ENCODE results near the gene LIMS2.

The LIMS2 gene

DNA sequence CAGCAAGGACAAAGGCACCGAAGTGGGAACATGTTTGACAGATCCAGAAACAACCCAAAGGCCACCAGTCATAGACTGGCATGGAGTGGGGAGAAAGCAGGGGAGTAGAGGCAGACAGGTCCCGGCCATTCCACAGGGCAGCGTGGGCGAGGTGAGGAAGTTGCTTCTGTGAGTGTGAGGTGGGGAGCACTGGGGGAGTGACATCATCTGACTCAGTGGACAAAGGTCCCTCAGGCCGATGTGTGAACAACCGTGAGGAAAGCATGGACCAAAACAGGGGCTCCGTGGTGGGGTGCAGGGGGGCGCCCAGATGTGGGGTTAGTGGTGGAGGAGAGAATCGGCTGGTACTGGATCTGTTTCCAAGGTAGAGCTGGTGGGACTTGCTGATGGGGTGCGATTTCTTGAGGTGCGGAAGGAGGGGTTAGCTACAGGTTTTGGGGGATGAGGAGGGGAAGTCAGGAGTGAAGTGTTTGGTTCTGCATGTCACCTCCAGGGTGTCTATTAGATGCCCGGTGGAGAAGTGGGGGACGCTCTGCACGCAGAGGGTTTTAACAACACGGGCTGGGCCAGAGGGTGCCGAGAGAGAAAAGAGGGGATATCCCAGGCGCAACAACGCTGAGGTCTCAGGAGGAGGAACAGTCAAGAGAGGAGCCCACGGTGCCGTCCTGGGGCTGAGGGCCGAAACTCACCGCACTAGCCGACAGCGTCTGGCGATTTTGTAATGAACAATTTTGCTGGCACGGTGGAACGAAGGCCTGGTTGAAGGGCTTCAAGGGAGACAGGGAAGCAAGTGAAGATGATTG, 23.4 kb upstream of the LIMS2 start:
- Histone ChIP-seq H3K36me3 (ENCODE audit: insufficient read depth, low read length) (peaks cover 5% of the 10 kb centered on the region), H3K9me3 (ENCODE audit: low read length) (no peaks in the 10 kb centered on the region), H3K27ac (ENCODE audit: low read depth, low read length) (no peak overlapping the region)

DNA sequence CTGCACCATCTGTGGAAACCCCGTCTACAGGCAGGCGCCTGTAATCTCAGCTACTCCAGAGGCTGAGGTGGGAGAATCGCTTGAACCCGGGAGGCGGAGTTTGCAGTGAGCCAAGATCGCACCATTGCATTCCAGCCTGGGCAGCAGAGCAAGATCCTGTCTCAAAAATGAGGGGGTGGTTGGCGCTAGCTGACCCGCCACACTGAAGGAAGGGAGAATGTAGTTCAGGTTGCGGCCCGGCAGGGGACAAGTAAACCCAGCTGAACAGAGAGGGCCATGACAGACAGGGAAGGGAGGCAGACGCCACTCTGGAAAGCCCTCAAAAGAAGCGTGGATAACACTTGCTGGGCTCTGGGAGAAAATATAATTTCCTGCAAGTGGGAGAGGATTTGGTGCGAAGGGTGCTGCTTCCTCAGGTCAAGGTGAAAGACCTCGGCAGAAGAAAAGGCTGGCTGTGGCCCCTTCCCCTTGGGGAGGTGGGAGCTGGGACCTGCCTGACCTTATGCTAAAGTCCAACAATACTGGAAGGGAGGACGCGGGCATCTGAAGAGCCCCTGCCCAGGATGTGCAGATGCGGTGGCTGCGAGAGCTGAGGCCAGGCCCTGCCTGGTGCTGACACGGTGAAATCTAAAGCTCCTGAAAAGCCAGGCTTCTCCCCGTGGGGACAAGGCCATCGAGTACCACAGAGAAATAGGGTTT, 22.3 kb upstream of the LIMS2 start:
- H3K27me3 ChIP-seq (ENCODE audit: control insufficient read depth in 1 of 2, insufficient read depth in 2 of 2, low read length in 2 of 2), result no peaks in the 10 kb centered on the region
- H3K27ac ChIP-seq (ENCODE audit: low read depth, low read length), result no peak overlapping the region
- no peaks in the 10 kb centered on the region for H3K36me3 ChIP-seq (ENCODE audit: insufficient read depth, low read length)
- peaks cover 14% of the 10 kb centered on the region for H3K4me1 ChIP-seq (ENCODE audit: insufficient read depth, low read length)
- H3K4me3 ChIP-seq (ENCODE audit: low read depth in 1 of 2, low read length in 2 of 2), result no peak overlapping the region
- no peaks in the 10 kb centered on the region for H3K9me3 ChIP-seq (ENCODE audit: low read length)
- H3K9ac ChIP-seq (ENCODE audit: low read length), result no peak overlapping the region

More for the DNA sequence above, 23.4 kb upstream of the LIMS2 start:
- no peak overlapping the region for H3K9ac ChIP-seq (ENCODE audit: low read length)
- H3K4me1 ChIP-seq (ENCODE audit: insufficient read depth, low read length), result peaks cover 25% of the 10 kb centered on the region
- H3K27me3 ChIP-seq (ENCODE audit: control insufficient read depth in 1 of 2, insufficient read depth in 2 of 2, low read length in 2 of 2), result no peaks in the 10 kb centered on the region
- no peak overlapping the region for H3K4me3 ChIP-seq (ENCODE audit: low read depth in 1 of 2, low read length in 2 of 2)

DNA sequence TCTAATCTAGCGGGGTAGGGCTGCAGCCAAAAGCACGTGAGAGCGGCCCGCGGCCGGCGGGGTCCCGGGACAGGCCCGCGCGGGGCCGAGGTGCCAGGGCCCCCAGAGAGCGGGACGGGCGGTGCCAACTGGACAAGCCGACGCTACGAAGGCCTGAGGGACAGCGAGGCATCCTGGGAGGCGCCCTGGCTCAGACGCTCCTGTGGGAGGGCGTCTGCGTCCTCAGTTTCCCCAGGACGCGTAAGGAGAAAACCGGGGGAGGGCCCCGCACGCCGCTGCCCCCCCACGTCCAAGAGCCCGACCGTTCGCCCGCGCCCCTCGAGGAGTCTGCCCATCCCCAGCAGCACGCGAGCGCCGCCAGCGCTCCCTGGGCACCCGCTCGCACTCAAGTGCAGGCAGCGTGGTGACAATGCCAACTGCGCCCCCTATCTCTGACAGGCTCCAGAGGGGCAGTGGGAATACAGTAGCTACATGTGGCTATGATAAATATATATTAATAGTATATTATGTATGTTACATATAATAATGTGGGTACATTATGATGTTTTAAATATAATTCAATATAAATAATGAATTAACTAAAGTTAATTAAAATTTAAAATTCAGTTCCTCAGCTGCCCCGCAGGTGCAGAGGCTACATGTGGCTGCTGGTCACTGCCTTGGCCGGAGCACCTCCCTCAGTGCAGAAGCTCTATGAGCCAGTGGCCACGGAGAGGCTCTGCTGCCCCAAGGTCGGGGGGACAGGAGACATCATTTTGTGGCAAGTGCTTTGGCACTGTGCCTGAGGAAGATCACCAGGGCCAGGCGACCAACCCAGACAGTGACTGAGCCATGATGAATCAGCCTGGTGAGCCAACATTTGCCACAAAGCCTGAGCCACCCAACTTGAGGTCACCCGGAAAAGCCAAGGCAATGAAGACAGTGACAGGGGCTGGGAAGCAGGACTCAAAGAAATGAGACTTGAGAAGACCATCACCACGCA, 20.5 kb upstream of the LIMS2 start:
- Histone ChIP-seq H3K9me3 (ENCODE audit: low read length) (no peaks in the 10 kb centered on the region), H3K36me3 (ENCODE audit: insufficient read depth, low read length) (no peaks in the 10 kb centered on the region), H3K4me3 (ENCODE audit: low read depth in 1 of 2, low read length in 2 of 2) (peak overlapping the region; percentile 35 to 38), H3K9ac (ENCODE audit: low read length) (peak overlapping the region; percentile 49), H3K27ac (ENCODE audit: low read depth, low read length) (no peak overlapping the region), H3K27me3 (ENCODE audit: control insufficient read depth in 1 of 2, insufficient read depth in 2 of 2, low read length in 2 of 2) (no peaks in the 10 kb centered on the region), H3K4me1 (ENCODE audit: insufficient read depth, low read length) (peaks cover 6% of the 10 kb centered on the region)

DNA sequence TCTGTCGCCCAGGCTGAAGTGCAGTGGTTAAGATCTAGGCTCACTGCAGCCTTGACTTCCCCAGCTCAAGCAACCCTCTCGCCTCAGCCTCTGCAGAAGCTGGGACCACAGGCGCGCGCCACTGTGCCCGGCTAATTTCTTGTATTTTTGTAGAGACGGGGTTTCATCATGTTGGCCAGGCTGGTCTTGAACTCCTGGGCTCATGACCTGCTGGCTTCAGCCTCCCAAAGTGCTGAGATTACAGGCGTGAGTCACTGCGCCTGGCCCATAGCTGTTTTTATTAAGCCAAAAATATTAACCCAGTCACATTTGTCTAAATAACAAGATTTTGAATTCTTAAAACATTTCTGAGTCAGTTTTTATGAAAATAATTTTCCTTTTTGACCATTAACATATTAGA, 19.7 kb upstream of the LIMS2 start:
- no peaks in the 10 kb centered on the region for H3K4me1 ChIP-seq (ENCODE audit: insufficient read depth, low read length)
- H3K9me3 ChIP-seq (ENCODE audit: low read length), result no peaks in the 10 kb centered on the region
- no peak overlapping the region for H3K27ac ChIP-seq (ENCODE audit: low read depth, low read length)
- peak overlapping the region; percentile 49 for H3K9ac ChIP-seq (ENCODE audit: low read length)
- H3K27me3 ChIP-seq (ENCODE audit: control insufficient read depth in 1 of 2, insufficient read depth in 2 of 2, low read length in 2 of 2), result no peaks in the 10 kb centered on the region
- H3K4me3 ChIP-seq (ENCODE audit: low read depth in 1 of 2, low read length in 2 of 2), result no peak overlapping the region
- H3K36me3 ChIP-seq (ENCODE audit: insufficient read depth, low read length), result no peaks in the 10 kb centered on the region

DNA sequence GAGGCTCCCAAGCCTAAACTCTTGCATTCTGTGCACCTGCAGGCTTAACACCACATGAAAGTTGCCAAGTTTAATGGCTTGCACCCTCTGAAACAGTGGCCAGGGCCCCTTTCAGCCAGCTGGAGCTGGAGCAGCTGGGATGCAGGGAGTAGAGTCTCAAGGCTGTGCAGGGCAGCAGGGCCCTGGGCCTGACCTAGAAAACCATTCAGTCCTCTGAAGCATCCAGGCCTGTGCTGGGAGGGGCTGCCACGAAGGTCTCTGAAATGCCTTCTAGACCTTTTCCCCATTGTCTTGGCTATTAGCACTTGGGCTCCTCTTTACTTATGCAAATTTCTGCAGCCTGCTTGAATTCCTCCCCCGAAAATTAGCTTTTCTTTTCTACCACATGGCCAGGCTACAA, 15.4 kb upstream of the LIMS2 start:
- Histone ChIP-seq H3K27ac (ENCODE audit: low read depth, low read length) (no peak overlapping the region), H3K36me3 (ENCODE audit: insufficient read depth, low read length) (no peaks in the 10 kb centered on the region), H3K4me3 (ENCODE audit: low read depth in 1 of 2, low read length in 2 of 2) (no peak overlapping the region)

DNA sequence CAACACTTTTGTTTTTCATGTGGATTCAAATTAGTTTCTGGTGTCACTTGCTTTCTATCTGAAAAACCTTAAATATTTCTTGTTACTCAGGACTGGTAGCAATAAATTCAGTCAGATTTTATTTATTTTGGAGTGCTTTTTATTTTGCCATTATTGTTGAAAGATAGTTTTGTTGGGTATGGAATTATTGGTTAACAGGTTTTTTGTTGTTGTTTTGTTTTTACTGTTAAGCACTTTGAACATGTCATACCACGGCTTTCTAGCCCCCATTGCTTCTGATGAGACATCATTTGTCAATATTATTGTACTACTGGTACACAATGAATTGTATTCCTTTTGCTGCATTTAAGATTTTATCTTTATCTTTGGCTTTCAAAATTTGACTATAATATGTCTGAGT, 13.1 kb upstream of the LIMS2 start:
- Histone ChIP-seq H3K27ac (ENCODE audit: low read depth, low read length) (no peak overlapping the region), H3K9ac (ENCODE audit: low read length) (no peak overlapping the region), H3K4me3 (ENCODE audit: low read depth in 1 of 2, low read length in 2 of 2) (no peak overlapping the region), H3K4me1 (ENCODE audit: insufficient read depth, low read length) (peaks cover 21% of the 10 kb centered on the region), H3K27me3 (ENCODE audit: control insufficient read depth in 1 of 2, insufficient read depth in 2 of 2, low read length in 2 of 2) (no peaks in the 10 kb centered on the region), H3K9me3 (ENCODE audit: low read length) (no peaks in the 10 kb centered on the region), H3K36me3 (ENCODE audit: insufficient read depth, low read length) (no peaks in the 10 kb centered on the region)

More for the DNA sequence above, 15.4 kb upstream of the LIMS2 start:
- H3K9me3 ChIP-seq (ENCODE audit: low read length), result no peaks in the 10 kb centered on the region
- H3K4me1 ChIP-seq (ENCODE audit: insufficient read depth, low read length), result peaks cover 8% of the 10 kb centered on the region
- no peak overlapping the region for H3K9ac ChIP-seq (ENCODE audit: low read length)
- H3K27me3 ChIP-seq (ENCODE audit: control insufficient read depth in 1 of 2, insufficient read depth in 2 of 2, low read length in 2 of 2), result no peaks in the 10 kb centered on the region

DNA sequence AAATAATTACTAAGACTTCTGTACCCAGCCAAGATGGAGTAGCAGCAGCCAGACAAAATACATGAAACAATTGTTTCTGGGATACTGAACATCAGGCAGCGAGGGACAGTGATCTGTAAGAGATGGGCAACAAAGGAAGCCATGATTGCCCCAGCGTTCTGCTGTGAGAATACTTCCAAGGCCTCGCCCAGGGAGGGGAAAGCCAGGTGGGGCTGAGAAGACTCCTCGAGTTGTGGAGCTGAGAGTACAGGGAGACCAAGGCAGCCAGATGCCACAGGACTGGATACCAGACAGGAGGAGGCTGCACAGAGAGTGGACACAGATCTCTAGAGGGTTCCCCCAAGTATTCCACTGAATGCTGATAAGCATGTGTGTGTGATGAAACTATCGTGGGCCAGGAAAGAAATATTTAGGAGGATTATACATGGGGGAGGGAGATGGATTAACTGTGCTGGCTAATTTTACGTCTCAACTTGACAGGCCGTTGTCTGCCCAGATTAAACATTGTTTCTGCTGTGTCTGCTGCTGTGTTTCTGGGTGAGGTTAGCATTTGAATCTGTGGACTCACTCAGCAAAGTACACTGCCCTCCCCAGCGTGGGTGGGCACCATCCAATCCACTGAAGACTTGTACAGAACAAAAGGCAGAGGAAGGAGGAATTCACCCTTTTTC, 10.2 kb upstream of the LIMS2 start:
- Histone ChIP-seq H3K27me3 (ENCODE audit: control insufficient read depth in 1 of 2, insufficient read depth in 2 of 2, low read length in 2 of 2) (no peaks in the 10 kb centered on the region), H3K36me3 (ENCODE audit: insufficient read depth, low read length) (no peaks in the 10 kb centered on the region), H3K4me3 (ENCODE audit: low read depth in 1 of 2, low read length in 2 of 2) (no peak overlapping the region), H3K9me3 (ENCODE audit: low read length) (no peaks in the 10 kb centered on the region), H3K27ac (ENCODE audit: low read depth, low read length) (peak overlapping the region; percentile 57), H3K9ac (ENCODE audit: low read length) (no peak overlapping the region), H3K4me1 (ENCODE audit: insufficient read depth, low read length) (peaks cover 47% of the 10 kb centered on the region)

DNA sequence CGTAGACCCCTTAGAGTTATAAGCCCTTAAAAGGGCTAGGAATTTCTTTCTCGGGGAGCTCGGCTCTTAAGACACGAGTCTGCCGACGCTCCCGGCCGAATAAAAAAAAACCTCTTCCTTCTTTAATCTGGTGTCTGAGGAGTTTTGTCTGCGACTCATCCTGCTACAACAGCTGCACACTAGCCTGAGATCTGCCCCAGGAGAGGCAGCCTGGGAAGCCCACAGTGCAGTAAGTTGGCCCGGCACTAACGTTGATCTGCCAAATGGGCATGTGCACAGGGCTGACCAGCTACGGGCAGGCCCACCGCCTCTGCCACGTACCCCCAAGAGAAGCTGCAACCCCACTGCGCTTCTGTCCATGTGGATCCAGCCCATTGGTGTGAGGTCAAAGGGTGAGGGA, 8.4 kb upstream of the LIMS2 start:
- Histone ChIP-seq H3K9me3 (ENCODE audit: low read length) (no peaks in the 10 kb centered on the region), H3K9ac (ENCODE audit: low read length) (no peak overlapping the region), H3K27me3 (ENCODE audit: control insufficient read depth in 1 of 2, insufficient read depth in 2 of 2, low read length in 2 of 2) (no peaks in the 10 kb centered on the region), H3K27ac (ENCODE audit: low read depth, low read length) (peak overlapping the region; percentile 82), H3K4me3 (ENCODE audit: low read depth in 1 of 2, low read length in 2 of 2) (no peak overlapping the region), H3K36me3 (ENCODE audit: insufficient read depth, low read length) (no peaks in the 10 kb centered on the region), H3K4me1 (ENCODE audit: insufficient read depth, low read length) (peaks cover 48% of the 10 kb centered on the region)

DNA sequence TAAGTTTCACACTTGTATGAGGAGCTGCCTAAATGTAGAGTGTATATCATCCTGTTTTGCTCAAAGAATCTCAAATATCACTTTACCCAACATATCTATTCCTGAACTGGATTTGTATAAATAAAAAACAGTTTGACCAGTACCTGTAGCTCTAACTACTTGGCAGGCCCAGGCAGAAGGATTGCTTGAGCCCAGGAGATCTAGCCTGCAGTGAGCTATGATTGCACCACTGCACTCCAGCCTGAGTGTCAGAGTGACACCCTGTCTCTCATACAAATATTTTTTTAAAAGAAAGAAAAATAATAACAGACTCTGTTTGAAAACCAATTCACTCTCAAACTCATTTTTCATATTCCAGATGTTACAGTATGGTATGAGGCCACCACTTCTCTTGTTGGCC, 7.7 kb upstream of the LIMS2 start:
- no peak overlapping the region for H3K9ac ChIP-seq (ENCODE audit: low read length)
- H3K36me3 ChIP-seq (ENCODE audit: insufficient read depth, low read length), result no peaks in the 10 kb centered on the region
- H3K27me3 ChIP-seq (ENCODE audit: control insufficient read depth in 1 of 2, insufficient read depth in 2 of 2, low read length in 2 of 2), result no peaks in the 10 kb centered on the region
- peak overlapping the region; percentile 90 for H3K27ac ChIP-seq (ENCODE audit: low read depth, low read length)
- no peak overlapping the region for H3K4me3 ChIP-seq (ENCODE audit: low read depth in 1 of 2, low read length in 2 of 2)
- H3K9me3 ChIP-seq (ENCODE audit: low read length), result no peaks in the 10 kb centered on the region
- peaks cover 48% of the 10 kb centered on the region for H3K4me1 ChIP-seq (ENCODE audit: insufficient read depth, low read length)

DNA sequence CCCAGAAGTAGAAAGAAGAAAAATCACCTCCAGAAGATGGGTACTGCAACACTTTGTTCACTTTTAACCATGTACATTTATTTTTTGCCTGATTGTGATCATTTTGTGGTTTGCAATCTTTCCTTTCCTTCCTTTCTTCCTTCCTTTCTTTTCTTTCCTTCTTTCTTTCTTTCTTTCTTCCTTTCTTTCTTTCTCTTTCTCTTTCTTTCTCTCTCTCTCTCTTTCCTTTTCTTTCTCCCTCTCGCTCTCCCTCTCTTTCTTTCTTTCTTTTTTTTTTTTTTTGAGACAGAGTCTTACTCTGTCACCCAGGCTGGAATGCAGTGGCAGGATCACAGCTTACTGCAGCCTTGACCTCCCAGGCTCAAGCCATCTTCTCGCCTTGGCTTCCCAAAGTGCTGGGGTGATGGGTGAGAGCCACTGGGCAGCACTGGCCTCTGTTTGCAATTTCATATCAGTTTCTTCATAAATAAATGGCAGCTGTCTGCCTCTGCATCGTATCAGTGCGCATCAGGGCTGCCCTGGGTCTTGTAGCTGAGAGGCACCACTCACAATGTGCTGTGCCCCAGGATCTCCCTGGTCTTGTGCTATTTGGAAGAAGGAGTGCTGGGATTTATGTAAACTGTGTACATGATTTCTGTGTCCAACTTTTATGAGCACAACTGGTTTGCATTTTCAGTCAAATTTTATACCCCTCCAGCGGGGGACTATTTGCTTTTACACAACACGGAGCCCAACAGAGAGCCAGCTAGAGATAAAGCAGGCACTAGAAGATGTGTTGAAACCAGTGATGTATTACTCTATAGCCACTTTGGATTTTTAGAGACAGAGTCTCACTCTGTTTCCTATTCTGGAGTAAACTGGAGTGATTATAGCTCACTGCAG, 6.9 kb upstream of the LIMS2 start:
- Histone ChIP-seq H3K9ac (ENCODE audit: low read length) (no peak overlapping the region), H3K27ac (ENCODE audit: low read depth, low read length) (peak overlapping the region; percentile 90), H3K4me1 (ENCODE audit: insufficient read depth, low read length) (peaks cover 53% of the 10 kb centered on the region), H3K4me3 (ENCODE audit: low read depth in 1 of 2, low read length in 2 of 2) (no peak overlapping the region), H3K27me3 (ENCODE audit: control insufficient read depth in 1 of 2, insufficient read depth in 2 of 2, low read length in 2 of 2) (no peaks in the 10 kb centered on the region), H3K9me3 (ENCODE audit: low read length) (no peaks in the 10 kb centered on the region), H3K36me3 (ENCODE audit: insufficient read depth, low read length) (no peaks in the 10 kb centered on the region)
